ENCODE results near the gene USP32.
"Not testable (repeated sequence)": the region's sequence is repeated elsewhere in the genome, so short reads cannot be mapped to it uniquely, and the experiment has no call there.

The USP32 gene

DNA sequence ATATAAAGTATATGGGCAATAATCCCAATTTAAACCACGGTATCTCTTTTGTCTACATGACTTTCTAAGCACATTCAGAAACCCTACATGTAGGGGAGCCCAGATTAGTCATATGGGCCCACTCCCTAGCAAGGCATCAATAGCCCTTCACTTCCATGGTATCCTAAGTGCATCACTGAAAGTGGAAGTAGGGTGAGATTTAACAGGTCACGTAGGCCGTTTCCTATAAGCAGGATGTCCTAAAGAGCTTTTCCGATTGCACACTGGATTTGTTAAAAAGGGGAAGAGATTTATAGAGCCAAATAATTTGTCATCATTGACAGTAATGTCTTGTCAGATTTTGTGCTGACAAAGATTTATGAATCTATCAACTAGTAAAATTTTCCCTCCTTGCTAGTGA is 203.2 kb downstream of the USP32 start:
- H3K4me3 ChIP-seq (ENCODE audit: low read depth, low read length) = no peak overlapping the region
- TF ChIP-seq, protein P1, sequence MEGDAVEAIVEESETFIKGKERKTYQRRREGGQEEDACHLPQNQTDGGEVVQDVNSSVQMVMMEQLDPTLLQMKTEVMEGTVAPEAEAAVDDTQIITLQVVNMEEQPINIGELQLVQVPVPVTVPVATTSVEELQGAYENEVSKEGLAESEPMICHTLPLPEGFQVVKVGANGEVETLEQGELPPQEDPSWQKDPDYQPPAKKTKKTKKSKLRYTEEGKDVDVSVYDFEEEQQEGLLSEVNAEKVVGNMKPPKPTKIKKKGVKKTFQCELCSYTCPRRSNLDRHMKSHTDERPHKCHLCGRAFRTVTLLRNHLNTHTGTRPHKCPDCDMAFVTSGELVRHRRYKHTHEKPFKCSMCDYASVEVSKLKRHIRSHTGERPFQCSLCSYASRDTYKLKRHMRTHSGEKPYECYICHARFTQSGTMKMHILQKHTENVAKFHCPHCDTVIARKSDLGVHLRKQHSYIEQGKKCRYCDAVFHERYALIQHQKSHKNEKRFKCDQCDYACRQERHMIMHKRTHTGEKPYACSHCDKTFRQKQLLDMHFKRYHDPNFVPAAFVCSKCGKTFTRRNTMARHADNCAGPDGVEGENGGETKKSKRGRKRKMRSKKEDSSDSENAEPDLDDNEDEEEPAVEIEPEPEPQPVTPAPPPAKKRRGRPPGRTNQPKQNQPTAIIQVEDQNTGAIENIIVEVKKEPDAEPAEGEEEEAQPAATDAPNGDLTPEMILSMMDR (IDR thresholded peaks at IDR 0.05; ENCODE audit: borderline replicate concordance, insufficient read depth, low read depth, low read length) = no peak

- not testable (repeated sequence) for H3K4me3 ChIP-seq (ENCODE audit: low read depth, low read length)
These were observed 204.8 kb downstream of the USP32 start for GRCh38 chr17:60186846-60187745.

- H3K4me3 ChIP-seq (ENCODE audit: low read depth, low read length) = not testable (repeated sequence)
These were observed 205.6 kb downstream of the USP32 start for GRCh38 chr17:60186372-60186771.

DNA sequence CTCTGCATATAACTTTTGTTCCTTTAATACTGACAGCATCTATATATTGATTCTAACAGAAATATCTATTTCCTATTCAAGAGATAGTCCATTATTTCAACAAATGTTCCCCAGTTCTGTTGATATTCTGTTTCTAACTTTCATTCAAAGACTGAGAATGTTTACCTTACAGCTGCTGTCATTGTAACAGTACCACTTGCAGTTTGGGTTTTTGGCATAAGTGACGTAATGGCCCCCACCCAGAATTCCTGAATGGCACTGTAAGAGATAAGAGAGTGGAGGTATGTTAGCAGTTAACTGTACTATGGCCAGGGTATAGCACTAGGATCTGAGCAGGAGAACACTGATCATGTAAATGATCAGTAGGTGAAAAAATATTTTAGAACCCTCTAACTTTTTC is 211.6 kb downstream of the USP32 start:
- not testable (repeated sequence) for H3K4me3 ChIP-seq (ENCODE audit: low read depth, low read length)

- H3K4me3 ChIP-seq (ENCODE audit: low read depth, low read length) = not testable (repeated sequence)
These were observed 213.8 kb downstream of the USP32 start for GRCh38 chr17:60178180-60178579.

GRCh38 chr17:60176763-60177162 is 215.2 kb downstream of the USP32 start:
- H3K4me3 ChIP-seq (ENCODE audit: low read depth, low read length) = not testable (repeated sequence)

GRCh38 chr17:60174767-60175166 is 217.2 kb downstream of the USP32 start:
- H3K4me3 ChIP-seq (ENCODE audit: low read depth, low read length) = not testable (repeated sequence)

- no peak overlapping the region for H3K4me3 ChIP-seq (ENCODE audit: low read depth, low read length)
- TF ChIP-seq, protein P1 (IDR thresholded peaks at IDR 0.05; ENCODE audit: borderline replicate concordance, insufficient read depth, low read depth, low read length) = no peak
These were observed 217.9 kb downstream of the USP32 start for GRCh38 chr17:60174035-60174434.

DNA sequence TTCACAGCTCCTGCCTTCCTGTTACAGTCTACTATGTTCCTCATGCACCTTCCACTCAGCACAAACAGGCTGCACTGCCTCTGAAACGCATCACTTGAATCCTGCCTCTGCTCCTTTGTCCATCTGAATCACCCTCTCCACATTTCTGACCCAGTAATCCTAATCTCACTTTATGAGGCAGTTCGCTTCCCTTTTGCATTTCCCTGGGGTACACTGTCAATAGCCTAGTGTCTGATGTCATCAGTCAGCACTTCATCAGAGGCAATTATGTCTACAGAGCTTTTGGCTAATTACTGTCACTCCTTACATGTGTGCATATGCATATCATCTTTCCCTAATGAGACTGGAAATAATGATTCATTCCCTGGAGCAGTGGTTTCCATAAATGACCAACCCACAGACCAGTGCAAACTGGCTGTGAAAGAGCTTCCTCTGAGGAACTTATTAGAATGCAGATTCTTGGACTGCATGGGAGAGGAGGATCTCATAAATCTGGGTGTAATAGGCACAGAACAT is 218.6 kb downstream of the USP32 start:
- TF ChIP-seq, protein P1 (IDR thresholded peaks at IDR 0.05; ENCODE audit: borderline replicate concordance, insufficient read depth, low read depth, low read length) = no peak
- no peak overlapping the region for H3K4me3 ChIP-seq (ENCODE audit: low read depth, low read length)

DNA sequence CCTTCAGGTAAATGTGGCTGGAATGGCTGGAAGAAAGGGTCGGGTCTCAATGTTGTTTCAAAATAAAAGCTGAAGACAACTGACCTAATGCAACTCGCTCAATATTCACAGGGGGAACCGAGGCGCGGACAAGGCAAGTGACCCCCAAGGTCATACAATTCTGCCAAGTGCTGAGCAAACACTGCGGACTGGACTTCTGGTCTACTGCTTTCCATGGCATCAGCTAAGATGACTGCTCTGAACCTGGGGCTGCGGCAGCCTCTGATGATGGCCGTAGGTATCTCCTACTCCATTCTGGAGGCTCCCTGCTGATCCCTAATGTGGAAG is 220.2 kb downstream of the USP32 start:
- no peak overlapping the region for H3K4me3 ChIP-seq (ENCODE audit: low read depth, low read length)
- TF ChIP-seq, protein P1 (IDR thresholded peaks at IDR 0.05; ENCODE audit: borderline replicate concordance, insufficient read depth, low read depth, low read length) = no peak
